Gastrocnemius medialis (tissue), 4 donors: Measurements from ENCODE around the gene HLA-B.

Experiments used
- CTCF ChIP-seq, 5 experiments: fragments of 450-650 bp in 3 of 5; fragments of 200-600 bp in 2 of 5; sonication (generic) in 2 of 5; IDR thresholded peaks in 4 of 5; conservative IDR thresholded peaks in 1 of 5; 1 replicate in 4 of 5; 2 replicates in 1 of 5; pipeline ENCODE4 v1.5.1; 2016 to 2019; ENCODE audit warnings: antibody characterized with exemption in 5 of 5, mild to moderate bottlenecking in 3 of 5, moderate library complexity in 3 of 5
- POLR2A ChIP-seq, 2 donors: fragments of 450-650 bp; IDR thresholded peaks; one replicate each; pipeline ENCODE4 v1.6.1; 2017; ENCODE audit warnings: antibody characterized with exemption in 2 of 2, mild to moderate bottlenecking in 2 of 2, moderate library complexity in 2 of 2

- no peak for TF ChIP-seq CTCF (IDR thresholded peaks at IDR 0.05 in 4 of 5, conservative IDR thresholded peaks at IDR 0.05 in 1 of 5)
- no peak for TF ChIP-seq POLR2A (IDR thresholded peaks at IDR 0.05)
Observed at GRCh38 chr6:31378721-31379103, 21.7 kb upstream of the HLA-B start.
